PC-3 (cell line): Measurements from ENCODE around the gene SPTA1. TPM values are rescaled to one million over a fixed set of nuclear protein-coding genes. Genes with fewer than 3 reads are reported as not detected.

Source experiments
- ATAC-seq: fragments of 200-7000 bp; cut with Tn5 transposase; 2 replicates; pipeline ENCODE4 v1.9.1; 2020; ENCODE audit warnings: mild to moderate bottlenecking, moderate library complexity
- BruUV-seq: library from RNA; stranded (reverse); fragments of 400-500 nt; replicated peaks from 2 replicates; lab custom pipeline; 2021; lab: Mats Ljungman, UMichigan
- CTCF ChIA-PET: fragments of 300-600 bp; sonication (Branson Sonifier 250); formaldehyde crosslinking; loops from one replicate; lab custom pipeline; 2022; ENCODE audit warnings: antibody characterized with exemption; lab: Charles Lee
- POLR2A ChIA-PET: fragments of 300-600 bp; sonication (Branson Sonifier 250); formaldehyde crosslinking; loops from one replicate; lab custom pipeline; 2022; ENCODE audit warnings: antibody characterized with exemption; ENCODE audit not compliant: unreplicated experiment; lab: Charles Lee
- DNase-seq: peaks from one replicate; pipeline ENCODE4 v3.0.0-alpha.2; 2015
- H2AFZ ChIP-seq: fragments of 300-600 bp; sonication (generic); 2 replicates; pipeline ENCODE4 v1.6.0; 2016; ENCODE audit warnings: antibody characterized with exemption, low read length
- H3F3A ChIP-seq: fragments of 300-600 bp; sonication (generic); one replicate; pipeline ENCODE4 v1.6.0; 2017; ENCODE audit warnings: antibody characterized with exemption, low read length, control low read depth, mild to moderate bottlenecking; ENCODE audit not compliant: unreplicated experiment
- H3K27ac ChIP-seq: fragments of 300-600 bp; sonication (generic); 2 replicates; pipeline ENCODE4 v1.5.1; 2016; ENCODE audit warnings: mild to moderate bottlenecking, low read length
- H3K27me3 ChIP-seq: fragments of 300-600 bp; sonication (generic); 2 replicates; pipeline ENCODE4 v1.6.1; 2016; ENCODE audit warnings: low read length, mixed read lengths
- H3K36me3 ChIP-seq: fragments of 300-600 bp; sonication (generic); 2 replicates; pipeline ENCODE4 v1.6.1; 2016; ENCODE audit warnings: low read depth, mixed run types, low read length, mixed read lengths
- H3K4me1 ChIP-seq: fragments of 300-600 bp; sonication (generic); 2 replicates; pipeline ENCODE4 v1.5.1; 2016; ENCODE audit warnings: low read length; ENCODE audit not compliant: insufficient read depth
- H3K4me2 ChIP-seq: fragments of 300-600 bp; sonication (generic); 2 replicates; pipeline ENCODE4 v1.6.0; 2016; ENCODE audit warnings: low read length
- H3K4me3 ChIP-seq: fragments of 300-600 bp; sonication (generic); 2 replicates; pipeline ENCODE4 v1.5.1; 2016; ENCODE audit warnings: mild to moderate bottlenecking, low read length, mixed read lengths
- H3K79me2 ChIP-seq: fragments of 300-600 bp; sonication (generic); 2 replicates; pipeline ENCODE4 v1.6.1; 2017; ENCODE audit warnings: low read length, mixed read lengths
- H3K9ac ChIP-seq: fragments of 300-600 bp; sonication (generic); 2 replicates; pipeline ENCODE4 v1.6.0; 2016; ENCODE audit warnings: mild to moderate bottlenecking, low read length
- H3K9me2 ChIP-seq: fragments of 300-600 bp; sonication (generic); replicated peaks from 2 replicates; pipeline ENCODE4 v1.6.1; 2016; ENCODE audit warnings: mixed run types, low read length, mixed read lengths
- H3K9me3 ChIP-seq: fragments of 300-600 bp; sonication (generic); 2 replicates; pipeline ENCODE4 v1.6.1; 2016; ENCODE audit warnings: low read length, mixed read lengths
- H4K20me1 ChIP-seq: fragments of 300-600 bp; sonication (generic); 2 replicates; pipeline ENCODE4 v1.6.1; 2016; ENCODE audit warnings: low read length, mixed read lengths
- EZH2 ChIP-seq: fragments of 300-600 bp; sonication (generic); IDR thresholded peaks from one replicate; pipeline ENCODE4 v1.6.1; 2017; ENCODE audit warnings: antibody characterized with exemption, mild to moderate bottlenecking, low read length; ENCODE audit not compliant: unreplicated experiment
- EZH2phosphoT487 ChIP-seq: fragments of 300-600 bp; sonication (generic); IDR thresholded peaks from 2 replicates; pipeline ENCODE4 v1.6.1; 2018; ENCODE audit warnings: mild to moderate bottlenecking, antibody characterized with exemption, low read length, borderline replicate concordance
- intact Hi-C: fragments of 100-400 bp; cut with micrococcal nuclease; formaldehyde crosslinking; loops from 2 replicates; pipeline ENCODE4 v1.9.0; 2023
- total RNA-seq: library from RNA; depleted of rRNA; stranded (reverse); fragments of >200 nt; gene quantifications from 2 replicates; pipeline ENCODE4 v1.2.3, GENCODE V29; 2014
- TF ChIP-seq, protein P1 (sequence below): fragments of 300-600 bp; sonication (generic); conservative IDR thresholded peaks from 2 replicates; pipeline ENCODE4 v1.5.1; 2017; ENCODE audit warnings: antibody characterized with exemption, low read depth, mild to moderate bottlenecking, low read length

SPTA1 gene
- total RNA-seq, 1 experiment from 2014 or later = not detected

DNA sequence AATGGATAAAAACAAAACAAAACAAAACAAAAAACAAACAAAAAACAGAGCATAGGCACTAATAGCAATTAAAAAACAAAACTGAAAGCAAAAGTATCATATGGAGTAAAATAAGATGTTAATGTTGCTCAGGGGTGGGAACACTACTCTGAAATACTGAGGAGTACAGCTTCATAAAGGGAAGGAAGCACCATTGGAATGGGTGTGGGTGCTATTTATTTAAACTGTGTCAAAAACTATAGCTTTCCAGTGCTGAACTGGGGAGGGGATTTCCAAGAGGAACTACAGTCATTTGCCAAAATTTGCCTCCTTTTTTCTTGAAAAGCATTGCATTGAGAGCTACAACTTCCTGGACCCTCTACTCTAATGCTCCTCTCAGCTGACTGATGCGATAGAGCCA is 40.0 kb downstream of the SPTA1 start:
- Histone ChIP-seq H4K20me1 (no peaks in the 10 kb centered on the region), H3K4me2 (no peak overlapping the region), H3K36me3 (no peaks in the 10 kb centered on the region), H3K9me2 (no peaks in the 10 kb centered on the region), H3K4me3 (no peak overlapping the region), H3K27me3 (no peaks in the 10 kb centered on the region), H3K79me2 (no peaks in the 10 kb centered on the region), H3F3A (no peaks in the 10 kb centered on the region), H2AFZ (no peak overlapping the region), H3K4me1 (no peaks in the 10 kb centered on the region), H3K9ac (no peak overlapping the region), H3K9me3 (no peaks in the 10 kb centered on the region), H3K27ac (no peak overlapping the region)
- DNase-seq (no peak), ATAC-seq (no peak)
- ChIA-PET POLR2A (no interaction called here), CTCF (no interaction called here)
- intact Hi-C loops = no loop called here
- TF ChIP-seq, protein P1, sequence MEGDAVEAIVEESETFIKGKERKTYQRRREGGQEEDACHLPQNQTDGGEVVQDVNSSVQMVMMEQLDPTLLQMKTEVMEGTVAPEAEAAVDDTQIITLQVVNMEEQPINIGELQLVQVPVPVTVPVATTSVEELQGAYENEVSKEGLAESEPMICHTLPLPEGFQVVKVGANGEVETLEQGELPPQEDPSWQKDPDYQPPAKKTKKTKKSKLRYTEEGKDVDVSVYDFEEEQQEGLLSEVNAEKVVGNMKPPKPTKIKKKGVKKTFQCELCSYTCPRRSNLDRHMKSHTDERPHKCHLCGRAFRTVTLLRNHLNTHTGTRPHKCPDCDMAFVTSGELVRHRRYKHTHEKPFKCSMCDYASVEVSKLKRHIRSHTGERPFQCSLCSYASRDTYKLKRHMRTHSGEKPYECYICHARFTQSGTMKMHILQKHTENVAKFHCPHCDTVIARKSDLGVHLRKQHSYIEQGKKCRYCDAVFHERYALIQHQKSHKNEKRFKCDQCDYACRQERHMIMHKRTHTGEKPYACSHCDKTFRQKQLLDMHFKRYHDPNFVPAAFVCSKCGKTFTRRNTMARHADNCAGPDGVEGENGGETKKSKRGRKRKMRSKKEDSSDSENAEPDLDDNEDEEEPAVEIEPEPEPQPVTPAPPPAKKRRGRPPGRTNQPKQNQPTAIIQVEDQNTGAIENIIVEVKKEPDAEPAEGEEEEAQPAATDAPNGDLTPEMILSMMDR = no peak
- no peak for TF ChIP-seq EZH2phosphoT487
- no peak for TF ChIP-seq EZH2
- no TSS peak for BruUV-seq

DNA sequence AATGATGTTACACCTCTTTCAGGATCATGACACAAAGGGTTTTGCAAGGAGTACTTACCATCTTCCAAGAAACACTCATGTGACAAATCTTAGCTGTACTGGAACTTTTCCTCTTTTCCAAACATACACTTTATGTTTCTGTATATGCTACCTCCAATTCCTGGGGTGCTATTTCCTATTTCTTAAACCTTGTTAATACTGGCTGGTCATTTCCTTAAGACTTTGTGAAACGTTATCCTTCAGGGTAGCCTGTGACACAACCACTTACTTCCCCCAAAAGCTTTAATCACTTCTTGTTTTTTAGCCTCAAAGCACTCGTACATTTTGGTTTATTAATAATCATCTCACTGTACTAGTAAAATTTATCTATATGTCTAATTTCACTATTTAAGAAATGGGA is 42.1 kb downstream of the SPTA1 start:
- TF ChIP-seq, protein P1 = no peak
- TF ChIP-seq EZH2phosphoT487 = no peak
- no peak for TF ChIP-seq EZH2
- no peak overlapping the region for H2AFZ ChIP-seq
- H3K79me2 ChIP-seq = no peaks in the 10 kb centered on the region
- no peaks in the 10 kb centered on the region for H3K9me3 ChIP-seq
- no peaks in the 10 kb centered on the region for H3K27me3 ChIP-seq
- no peaks in the 10 kb centered on the region for H4K20me1 ChIP-seq
- no peak overlapping the region for H3K4me3 ChIP-seq
- H3F3A ChIP-seq = no peaks in the 10 kb centered on the region
- intact Hi-C loops = no loop called here
- POLR2A ChIA-PET = no interaction called here
- H3K9me2 ChIP-seq = no peaks in the 10 kb centered on the region
- CTCF ChIA-PET = no interaction called here
- H3K4me1 ChIP-seq = no peaks in the 10 kb centered on the region
- no peak overlapping the region for H3K27ac ChIP-seq
- no peaks in the 10 kb centered on the region for H3K36me3 ChIP-seq
- ATAC-seq (no peak), DNase-seq (no peak)
- no peak overlapping the region for H3K9ac ChIP-seq
- no TSS peak for BruUV-seq
- H3K4me2 ChIP-seq = no peak overlapping the region

DNA sequence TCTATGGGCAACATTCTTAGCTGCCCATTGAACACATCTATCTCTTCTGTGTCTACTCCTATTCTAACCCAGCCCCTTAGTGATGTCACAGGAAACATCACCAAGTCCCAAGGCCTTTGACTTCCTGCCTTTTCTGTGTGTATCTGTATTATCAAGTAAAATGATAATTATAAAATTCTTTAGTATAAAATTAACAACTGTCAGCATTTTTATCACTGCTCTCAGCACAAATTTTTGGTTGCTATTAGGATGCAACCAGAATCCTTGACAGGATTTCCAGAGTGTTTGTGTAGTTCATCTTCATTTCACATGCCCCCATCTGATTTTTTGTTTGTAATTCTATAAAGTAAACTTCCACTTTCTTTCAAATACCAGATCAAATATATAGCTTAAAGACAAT is 47.6 kb downstream of the SPTA1 start:
- Histone ChIP-seq H3K4me1 (no peaks in the 10 kb centered on the region), H3K9me2 (no peaks in the 10 kb centered on the region), H2AFZ (no peak overlapping the region), H3F3A (no peaks in the 10 kb centered on the region), H3K27ac (no peak overlapping the region), H3K36me3 (no peaks in the 10 kb centered on the region), H3K4me3 (no peak overlapping the region), H3K9ac (no peak overlapping the region), H3K4me2 (no peak overlapping the region), H3K9me3 (no peaks in the 10 kb centered on the region), H3K27me3 (no peaks in the 10 kb centered on the region; the same call in 1 of the 2 replicates), H4K20me1 (no peaks in the 10 kb centered on the region), H3K79me2 (no peaks in the 10 kb centered on the region)
- ChIA-PET CTCF (no interaction called here), POLR2A (no interaction called here)
- TF ChIP-seq, protein P1 = no peak
- TF ChIP-seq EZH2phosphoT487 = no peak
- no peak for TF ChIP-seq EZH2
- no peak for ATAC-seq
- no TSS peak for BruUV-seq
- DNase-seq = no peak
- intact Hi-C loops = no loop called here
